WTC11 (cell line): ENCODE results near the gene CHRM5.

Experiments
- ATF3 ChIP-seq: sonication (generic); formaldehyde crosslinking; conservative IDR thresholded peaks from 2 replicates; pipeline ENCODE4 v1.8.1; 2022; ENCODE audit warnings: mild to moderate bottlenecking, missing genetic modification reagents
- CBFB ChIP-seq: sonication (generic); formaldehyde crosslinking; IDR thresholded peaks from 2 replicates; pipeline ENCODE4 v1.8.1; 2022; ENCODE audit warnings: mild to moderate bottlenecking, low read depth, missing genetic modification reagents
- CREM ChIP-seq: sonication (generic); formaldehyde crosslinking; IDR thresholded peaks from 2 replicates; pipeline ENCODE4 v1.8.1; 2022; ENCODE audit warnings: mild to moderate bottlenecking, missing genetic modification reagents, moderate library complexity
- CTCF ChIP-seq: fragments of 200-600 bp; IDR thresholded peaks from 2 replicates; pipeline ENCODE4 v1.8.0; 2022; ENCODE audit warnings: antibody characterized with exemption
- IRF2 ChIP-seq: sonication (generic); formaldehyde crosslinking; IDR thresholded peaks from 2 replicates; pipeline ENCODE4 v1.8.0; 2022; ENCODE audit warnings: low read depth, missing genetic modification reagents, borderline replicate concordance
- NFE2L1 ChIP-seq: sonication (generic); formaldehyde crosslinking; IDR thresholded peaks from 2 replicates; pipeline ENCODE4 v1.8.1; 2023; ENCODE audit warnings: missing genetic modification reagents
- NFYB ChIP-seq: sonication (generic); formaldehyde crosslinking; conservative IDR thresholded peaks from 2 replicates; pipeline ENCODE4 v1.8.0; 2022; ENCODE audit warnings: low read depth, missing genetic modification reagents
- PRDM15 ChIP-seq: sonication (generic); formaldehyde crosslinking; IDR thresholded peaks from 2 replicates; pipeline ENCODE4 v1.8.0; 2022; ENCODE audit warnings: missing genetic modification reagents
- USF1 ChIP-seq: sonication (generic); formaldehyde crosslinking; IDR thresholded peaks from 2 replicates; pipeline ENCODE4 v1.8.0; 2022; ENCODE audit warnings: mild to moderate bottlenecking, missing genetic modification reagents
- USF2 ChIP-seq: sonication (generic); formaldehyde crosslinking; IDR thresholded peaks from 2 replicates; pipeline ENCODE4 v1.8.1; 2023; ENCODE audit warnings: mild to moderate bottlenecking, missing genetic modification reagents, moderate library complexity
- ZNF416 ChIP-seq: fragments of 250-450 bp; sonication (Bioruptor Pico); IDR thresholded peaks from 2 replicates; pipeline ENCODE4 v1.9.0; 2021; ENCODE audit warnings: mild to moderate bottlenecking, inconsistent platforms
- ZNF423 ChIP-seq: fragments of 250-450 bp; sonication (Bioruptor Pico); IDR thresholded peaks from 2 replicates; pipeline ENCODE4 v2.1.2; 2022; ENCODE audit warnings: mild to moderate bottlenecking, moderate library complexity
- ZNF532 ChIP-seq: fragments of 250-450 bp; sonication (Bioruptor Pico); IDR thresholded peaks from 2 replicates; pipeline ENCODE4 v1.9.0; 2021; ENCODE audit warnings: mild to moderate bottlenecking, borderline replicate concordance

DNA sequence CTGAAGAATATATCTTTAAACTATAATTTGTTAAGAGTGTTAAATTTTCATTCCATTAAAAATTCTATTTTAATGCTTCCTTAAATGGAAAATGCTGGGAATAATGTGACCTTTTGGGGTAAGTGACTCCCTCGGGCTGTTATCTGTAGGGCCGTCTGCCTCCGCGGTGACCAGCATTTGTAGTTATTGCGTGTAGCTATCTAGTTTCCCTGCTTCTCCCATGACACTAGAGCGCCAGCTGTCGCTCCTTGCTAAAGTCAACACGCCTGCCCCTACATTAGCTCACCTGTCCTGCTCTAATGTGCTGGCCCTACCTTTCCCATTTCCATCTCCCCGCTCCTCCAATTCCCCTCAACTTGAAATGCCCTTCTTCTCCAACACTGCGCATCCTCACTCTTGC, 12.4 kb upstream of the CHRM5 start:
- TF ChIP-seq CTCF (no peak), NFE2L1 (CRISPR knock-in tag) (no peak), USF1 (CRISPR knock-in tag) (no peak), IRF2 (CRISPR knock-in tag) (no peak), CREM (CRISPR knock-in tag) (no peak), PRDM15 (CRISPR knock-in tag) (no peak), ZNF416 (CRISPR knock-in tag) (no peak), ATF3 (CRISPR knock-in tag) (no peak), CBFB (no peak), NFYB (CRISPR knock-in tag) (no peak), ZNF423 (CRISPR knock-in tag) (no peak), USF2 (CRISPR knock-in tag) (no peak), ZNF532 (no peak)
